Thyroid gland (tissue), 4 donors: ENCODE measurements around the gene FNDC7. TPM values are rescaled to one million over a fixed set of nuclear protein-coding genes. Genes with fewer than 3 reads are reported as not detected.

Experiments
- DNase-seq, 2 donors: peaks; one replicate each; pipeline ENCODE4 v3.0.0-alpha.2; 2019
- H3K27ac ChIP-seq, 3 donors: fragments of 200-600 bp; sonication (generic); 1 replicate in 2 of 3; 2 replicates in 1 of 3; pipeline ENCODE4 v1.5.1; 2016 to 2019; ENCODE audit warnings: mild to moderate bottlenecking in 1 of 3, moderate library complexity in 1 of 3
- H3K27me3 ChIP-seq: fragments of 200-600 bp; sonication (generic); one replicate; pipeline ENCODE4 v1.5.1; 2019
- H3K36me3 ChIP-seq, 2 donors: fragments of 200-600 bp; sonication (generic); one replicate each; pipeline ENCODE4 v1.5.1; 2016 to 2019
- H3K4me1 ChIP-seq, 2 donors: fragments of 200-600 bp; sonication (generic); one replicate each; pipeline ENCODE4 v1.5.1; 2017 to 2019
- H3K4me3 ChIP-seq, 3 donors: fragments of 200-600 bp; sonication (generic); replicated peaks in 1 of 3; 1 replicate in 2 of 3; 2 replicates in 1 of 3; pipeline ENCODE4 v1.5.1; 2016; ENCODE audit warnings: mild to moderate bottlenecking in 1 of 3
- H3K9me3 ChIP-seq: fragments of 200-600 bp; sonication (generic); one replicate; pipeline ENCODE4 v1.5.1; 2017
- POLR2A ChIP-seq, 2 donors: fragments of 450-650 bp; IDR thresholded peaks; one replicate each; pipeline ENCODE4 v1.6.1; 2017; ENCODE audit warnings: antibody characterized with exemption in 2 of 2, mild to moderate bottlenecking in 2 of 2, moderate library complexity in 1 of 2
- WGBS, 2 donors: methylation state at CpG; one replicate each; pipeline ENCODE4 v1.1.5; 2017; 5-methylcytosine and 5-hydroxymethylcytosine counted together
- intact Hi-C: fragments of 100-400 bp; cut with DNase I; formaldehyde crosslinking; loops from one replicate; pipeline ENCODE4 v1.15.1; 2023
- total RNA-seq, 4 donors: library from RNA; depleted of rRNA; stranded (reverse); fragments of >200 nt; gene quantifications; one replicate each; pipeline ENCODE4 v1.2.3, GENCODE V29; 2016
- TF ChIP-seq, protein P1 (sequence below), 6 experiments: fragments of 200-600 bp in 3 of 6; fragments of 450-650 bp in 3 of 6; sonication (generic) in 3 of 6; IDR thresholded peaks; one replicate each; pipeline ENCODE4 v1.5.1; 2016 to 2019; ENCODE audit warnings: antibody characterized with exemption in 6 of 6, mild to moderate bottlenecking in 2 of 6, inconsistent platforms in 1 of 6, moderate library complexity in 1 of 6

The FNDC7 gene
- total RNA-seq, 4 donors from 2014 or later, result not detected

DNA sequence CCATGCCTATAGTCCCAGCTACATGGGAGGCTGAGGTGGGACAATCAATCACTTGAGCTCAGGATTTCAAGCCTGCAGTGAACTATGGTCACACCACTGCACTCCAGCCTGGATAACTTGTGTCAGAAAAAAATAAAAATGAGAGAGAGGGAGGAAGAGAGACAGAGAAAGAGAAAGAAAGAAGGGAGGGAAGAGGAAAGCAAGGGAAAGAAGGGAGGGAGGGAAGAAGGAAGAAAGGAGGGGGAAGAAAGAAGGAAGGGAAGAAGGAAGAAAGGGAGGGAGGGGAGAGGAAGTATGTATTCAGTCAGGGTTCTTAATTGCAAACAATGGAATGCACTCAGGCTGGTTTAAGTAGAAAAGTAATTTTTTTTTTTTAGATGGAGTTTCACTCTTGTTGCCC is 43.9 kb upstream of the FNDC7 start:
- H3K4me3 ChIP-seq, result no peak overlapping the region
- intact Hi-C loops, result no loop called here
- no peaks in the 10 kb centered on the region for H3K9me3 ChIP-seq
- no peak for TF ChIP-seq POLR2A (IDR thresholded peaks at IDR 0.05)
- TF ChIP-seq, protein P1, sequence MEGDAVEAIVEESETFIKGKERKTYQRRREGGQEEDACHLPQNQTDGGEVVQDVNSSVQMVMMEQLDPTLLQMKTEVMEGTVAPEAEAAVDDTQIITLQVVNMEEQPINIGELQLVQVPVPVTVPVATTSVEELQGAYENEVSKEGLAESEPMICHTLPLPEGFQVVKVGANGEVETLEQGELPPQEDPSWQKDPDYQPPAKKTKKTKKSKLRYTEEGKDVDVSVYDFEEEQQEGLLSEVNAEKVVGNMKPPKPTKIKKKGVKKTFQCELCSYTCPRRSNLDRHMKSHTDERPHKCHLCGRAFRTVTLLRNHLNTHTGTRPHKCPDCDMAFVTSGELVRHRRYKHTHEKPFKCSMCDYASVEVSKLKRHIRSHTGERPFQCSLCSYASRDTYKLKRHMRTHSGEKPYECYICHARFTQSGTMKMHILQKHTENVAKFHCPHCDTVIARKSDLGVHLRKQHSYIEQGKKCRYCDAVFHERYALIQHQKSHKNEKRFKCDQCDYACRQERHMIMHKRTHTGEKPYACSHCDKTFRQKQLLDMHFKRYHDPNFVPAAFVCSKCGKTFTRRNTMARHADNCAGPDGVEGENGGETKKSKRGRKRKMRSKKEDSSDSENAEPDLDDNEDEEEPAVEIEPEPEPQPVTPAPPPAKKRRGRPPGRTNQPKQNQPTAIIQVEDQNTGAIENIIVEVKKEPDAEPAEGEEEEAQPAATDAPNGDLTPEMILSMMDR (IDR thresholded peaks at IDR 0.05), result no peak
- no peaks in the 10 kb centered on the region for H3K4me1 ChIP-seq
- no peaks in the 10 kb centered on the region for H3K36me3 ChIP-seq
- H3K27me3 ChIP-seq, result no peaks in the 10 kb centered on the region
- DNase-seq, result no peak
- H3K27ac ChIP-seq, result no peak overlapping the region

DNA sequence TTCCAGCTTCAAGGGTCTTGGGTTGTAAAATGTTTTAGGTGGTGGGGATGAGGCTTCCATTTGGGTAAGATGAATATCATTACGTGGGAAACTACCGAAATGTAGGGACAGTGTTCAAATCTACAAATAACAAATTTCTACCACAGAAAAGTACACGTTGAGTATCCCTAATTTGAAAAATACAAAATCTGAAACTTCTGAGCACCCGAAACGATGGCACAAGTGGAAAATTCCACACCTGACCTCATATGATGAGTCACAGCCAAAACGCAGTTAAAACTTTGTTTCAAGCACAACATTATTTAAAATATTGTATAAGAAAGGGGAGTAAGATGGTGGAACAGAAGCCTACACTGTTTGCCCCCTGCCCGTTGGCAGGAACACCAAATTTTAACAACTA is 43.0 kb upstream of the FNDC7 start:
- TF ChIP-seq, protein P1 (IDR thresholded peaks at IDR 0.05), result no peak
- no peak for TF ChIP-seq POLR2A (IDR thresholded peaks at IDR 0.05)
- H3K27ac ChIP-seq, result no peak overlapping the region
- WGBS, 2 donors, result 79 to 84% methylated on average over 7 of the region's 7 CpGs
- no peak overlapping the region for H3K4me3 ChIP-seq
- H3K27me3 ChIP-seq, result no peaks in the 10 kb centered on the region
- DNase-seq, result no peak
- H3K9me3 ChIP-seq, result no peaks in the 10 kb centered on the region
- intact Hi-C loops, result no loop called here
- no peaks in the 10 kb centered on the region for H3K36me3 ChIP-seq
- H3K4me1 ChIP-seq, result no peaks in the 10 kb centered on the region

GRCh38 chr1:108670131-108670773 is 42.5 kb upstream of the FNDC7 start:
- WGBS, 2 donors, result 86 to 92% methylated on average over 5 of the region's 5 CpGs
- no peaks in the 10 kb centered on the region for H3K4me1 ChIP-seq
- intact Hi-C loops, result no loop called here
- H3K36me3 ChIP-seq, result no peaks in the 10 kb centered on the region
- H3K27me3 ChIP-seq, result no peaks in the 10 kb centered on the region
- no peak overlapping the region for H3K27ac ChIP-seq
- no peak for DNase-seq
- H3K9me3 ChIP-seq, result no peaks in the 10 kb centered on the region
- TF ChIP-seq, protein P1 (IDR thresholded peaks at IDR 0.05), result no peak
- no peak for TF ChIP-seq POLR2A (IDR thresholded peaks at IDR 0.05)
- no peak overlapping the region for H3K4me3 ChIP-seq

DNA sequence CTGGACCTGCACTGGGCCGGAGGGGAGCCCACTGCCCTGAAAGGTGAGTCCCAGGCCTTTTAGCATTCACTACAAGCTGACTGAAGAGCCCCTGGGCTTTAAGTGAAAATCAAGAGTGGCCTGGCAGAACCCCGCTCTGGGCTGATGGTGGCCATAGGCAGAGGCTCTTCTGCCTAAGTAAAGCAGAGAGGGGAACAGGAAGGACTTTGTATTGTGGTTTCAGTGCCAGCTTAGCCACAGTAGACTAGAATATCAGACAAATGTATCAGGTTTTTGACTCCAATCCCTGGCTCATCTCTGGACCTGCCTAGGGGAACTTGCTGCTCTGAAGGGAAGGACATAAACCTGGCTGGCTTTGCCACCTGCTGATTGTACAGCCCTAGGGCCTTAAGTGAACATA is 41.6 kb upstream of the FNDC7 start:
- Histone ChIP-seq H3K9me3 (no peaks in the 10 kb centered on the region), H3K27me3 (no peaks in the 10 kb centered on the region), H3K4me3 (no peak overlapping the region), H3K36me3 (no peaks in the 10 kb centered on the region), H3K4me1 (no peaks in the 10 kb centered on the region), H3K27ac (no peak overlapping the region)
- no peak for DNase-seq
- intact Hi-C loops, result no loop called here
- WGBS, 2 donors, result 83 to 86% methylated on average over 2 of the region's 2 CpGs
- TF ChIP-seq POLR2A (IDR thresholded peaks at IDR 0.05), result no peak
- TF ChIP-seq, protein P1 (IDR thresholded peaks at IDR 0.05), result no peak

DNA sequence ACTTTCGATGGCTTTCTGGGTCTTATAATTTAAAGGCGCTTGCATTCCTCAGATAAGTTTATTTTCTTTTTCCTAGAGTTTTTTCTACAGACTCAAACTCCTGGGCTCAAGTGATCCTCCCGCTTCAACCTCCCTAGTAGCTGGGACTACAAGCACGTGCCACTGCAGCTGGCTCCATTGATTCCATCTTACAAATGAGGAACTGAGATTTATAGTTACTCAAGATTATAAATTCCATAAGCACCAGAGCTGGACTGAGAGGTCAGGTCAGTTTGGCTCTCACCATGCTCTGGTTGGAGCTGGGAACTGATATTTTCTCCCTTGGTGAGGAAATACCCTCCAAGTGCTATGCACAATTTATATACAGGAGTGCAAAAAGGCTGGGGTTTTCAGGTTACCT is 34.0 kb upstream of the FNDC7 start:
- Histone ChIP-seq H3K4me3 (no peak overlapping the region), H3K36me3 (no peaks in the 10 kb centered on the region), H3K27me3 (no peaks in the 10 kb centered on the region), H3K9me3 (no peaks in the 10 kb centered on the region), H3K4me1 (no peaks in the 10 kb centered on the region), H3K27ac (no peak overlapping the region)
- no peak for TF ChIP-seq POLR2A (IDR thresholded peaks at IDR 0.05)
- TF ChIP-seq, protein P1 (IDR thresholded peaks at IDR 0.05), result no peak
- intact Hi-C loops, result no loop called here
- whole genome bisulfite sequencing, 2 donors, result 76 to 82% methylated on average over 4 of the region's 4 CpGs
- no peak for DNase-seq
